Left lobe of liver (tissue), 2 donors: ENCODE results near the gene MYO19. TPM values are rescaled to one million over a fixed set of nuclear protein-coding genes. Genes with fewer than 3 reads are reported as not detected.
"Not testable (repeated sequence)": the region's sequence is repeated elsewhere in the genome, so short reads cannot be mapped to it uniquely, and the experiment has no call there.

Experiments used
- ATAC-seq: fragments of 200-7000 bp; cut with Tn5 transposase; one replicate; pipeline ENCODE4 v1.9.1; 2020; ENCODE audit warnings: mild to moderate bottlenecking, moderate library complexity
- DNase-seq: peaks from one replicate; pipeline ENCODE4 v3.0.0-alpha.2; 2020; ENCODE audit warnings: low spot score
- total RNA-seq: library from RNA; stranded (reverse); gene quantifications from one replicate; pipeline ENCODE4 v1.2.1, GENCODE V29; 2021
- donor health status: DM: no; HTN: no; CAD: no; lungs with moderate emphysema.
- donor health status: DM: no; HTN: yes; CAD: no.

The MYO19 gene
- total RNA-seq, 1 donor from 2014 or later = 22.2 TPM

- no peak for DNase-seq
- ATAC-seq = no peak
Observed at GRCh38 chr17:36501963-36502362, 32.7 kb downstream of the MYO19 start.

- no peak for ATAC-seq
- no peak for DNase-seq
Observed at GRCh38 chr17:36501351-36501750, 33.3 kb downstream of the MYO19 start.

- DNase-seq (no peak), ATAC-seq (no peak)
Observed at GRCh38 chr17:36500745-36501225, 33.9 kb downstream of the MYO19 start.

GRCh38 chr17:36498560-36499300 lies 35.9 kb downstream of the MYO19 start:
- ATAC-seq (no peak), DNase-seq (no peak)

- ATAC-seq = no peak
- no peak for DNase-seq
Observed at GRCh38 chr17:36498155-36498554, 36.5 kb downstream of the MYO19 start.

- DNase-seq (no peak), ATAC-seq (peak; percentile 57)
Observed at GRCh38 chr17:36496018-36496789, 38.5 kb downstream of the MYO19 start.

- ATAC-seq (no peak), DNase-seq (no peak)
Observed at GRCh38 chr17:36495076-36495578, 39.5 kb downstream of the MYO19 start.

GRCh38 chr17:36494674-36495073 lies 40.0 kb downstream of the MYO19 start:
- DNase-seq (no peak), ATAC-seq (peak; percentile 65)

- no peak for ATAC-seq
- DNase-seq = no peak
Observed at GRCh38 chr17:36493956-36494355, 40.7 kb downstream of the MYO19 start.

- DNase-seq (peak; percentile 93), ATAC-seq (peak; percentile 87)
Observed at GRCh38 chr17:36486204-36487194, 48.2 kb downstream of the MYO19 start, which contains the start of gene ZNHIT3. Gene ZNHIT3, plus strand, starts transcription at chr17:36486681. Its CDS starts 19 bp downstream, at chr17:36486700.

GRCh38 chr17:36485805-36486203 lies 48.9 kb downstream of the MYO19 start:
- ATAC-seq (no peak), DNase-seq (no peak)

- DNase-seq (no peak), ATAC-seq (no peak)
Observed at GRCh38 chr17:36485027-36485426, 49.6 kb downstream of the MYO19 start.

GRCh38 chr17:36484021-36484420 lies 50.6 kb downstream of the MYO19 start:
- DNase-seq, ATAC-seq: not testable (repeated sequence)

- peak; percentile 88 for ATAC-seq
Observed at GRCh38 chr17:36482611-36483504, 51.8 kb downstream of the MYO19 start.

GRCh38 chr17:36481829-36482228 lies 52.8 kb downstream of the MYO19 start:
- DNase-seq (no peak), ATAC-seq (no peak)

More at GRCh38 chr17:36482611-36483504, 51.8 kb downstream of the MYO19 start:
- peak; percentile 87 for DNase-seq

- no peak for DNase-seq
- no peak for ATAC-seq
Observed at GRCh38 chr17:36475346-36475970, 59.2 kb downstream of the MYO19 start.

GRCh38 chr17:36474571-36474970 lies 60.1 kb downstream of the MYO19 start:
- ATAC-seq = no peak
- DNase-seq = no peak

- ATAC-seq = no peak
- DNase-seq = no peak
Observed at GRCh38 chr17:36470499-36470898, 64.2 kb downstream of the MYO19 start.

GRCh38 chr17:36469733-36470132 lies 64.9 kb downstream of the MYO19 start:
- DNase-seq (no peak), ATAC-seq (no peak)
